ENCODE measurements around the gene GALNTL6. TPM values are rescaled to one million over a fixed set of nuclear protein-coding genes. Genes with fewer than 3 reads are reported as not detected.

The GALNTL6 gene
- total RNA-seq, 1 donor from 2014 or later, result 0.61 TPM

DNA sequence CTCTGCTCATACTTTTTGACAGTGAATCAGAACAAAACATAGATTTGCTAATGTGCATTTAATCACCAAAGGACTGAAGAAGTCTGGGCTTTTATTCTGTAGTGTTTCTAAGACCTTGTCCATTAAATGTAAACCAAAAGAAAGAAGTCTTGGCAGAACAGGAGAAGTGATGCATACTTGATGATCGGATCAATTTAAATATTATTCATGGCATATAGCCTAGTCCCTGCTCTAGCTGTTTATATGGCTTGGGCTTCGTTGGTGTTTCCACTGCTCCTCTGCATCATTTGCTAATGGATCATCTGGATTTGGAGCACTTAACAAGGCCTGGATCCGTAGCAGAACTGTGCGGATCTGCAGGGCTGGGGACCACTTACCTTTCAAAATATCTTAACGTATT is 566.6 kb downstream of the GALNTL6 start:
- Mint-ChIP-seq H3K4me3 (ENCODE audit: unreplicated experiment) (no peak overlapping the region), H3K36me3 (ENCODE audit: low read depth, unreplicated experiment) (no peaks in the 10 kb centered on the region), H3K27me3 (ENCODE audit: low read depth, unreplicated experiment) (peaks cover 2% of the 10 kb centered on the region), H3K4me1 (ENCODE audit: low read depth, unreplicated experiment) (no peaks in the 10 kb centered on the region), H3K27ac (ENCODE audit: unreplicated experiment) (no peak overlapping the region), H3K9me3 (ENCODE audit: unreplicated experiment) (peaks cover 3% of the 10 kb centered on the region)
- TF ChIP-seq, protein P1, sequence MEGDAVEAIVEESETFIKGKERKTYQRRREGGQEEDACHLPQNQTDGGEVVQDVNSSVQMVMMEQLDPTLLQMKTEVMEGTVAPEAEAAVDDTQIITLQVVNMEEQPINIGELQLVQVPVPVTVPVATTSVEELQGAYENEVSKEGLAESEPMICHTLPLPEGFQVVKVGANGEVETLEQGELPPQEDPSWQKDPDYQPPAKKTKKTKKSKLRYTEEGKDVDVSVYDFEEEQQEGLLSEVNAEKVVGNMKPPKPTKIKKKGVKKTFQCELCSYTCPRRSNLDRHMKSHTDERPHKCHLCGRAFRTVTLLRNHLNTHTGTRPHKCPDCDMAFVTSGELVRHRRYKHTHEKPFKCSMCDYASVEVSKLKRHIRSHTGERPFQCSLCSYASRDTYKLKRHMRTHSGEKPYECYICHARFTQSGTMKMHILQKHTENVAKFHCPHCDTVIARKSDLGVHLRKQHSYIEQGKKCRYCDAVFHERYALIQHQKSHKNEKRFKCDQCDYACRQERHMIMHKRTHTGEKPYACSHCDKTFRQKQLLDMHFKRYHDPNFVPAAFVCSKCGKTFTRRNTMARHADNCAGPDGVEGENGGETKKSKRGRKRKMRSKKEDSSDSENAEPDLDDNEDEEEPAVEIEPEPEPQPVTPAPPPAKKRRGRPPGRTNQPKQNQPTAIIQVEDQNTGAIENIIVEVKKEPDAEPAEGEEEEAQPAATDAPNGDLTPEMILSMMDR (IDR thresholded peaks at IDR 0.05; ENCODE audit: insufficient read depth, low read depth, low read length), result no peak
- TF ChIP-seq EZH2 (IDR thresholded peaks at IDR 0.05; ENCODE audit: insufficient read depth, low read length), result no peak
- Histone ChIP-seq H3K4me2 (ENCODE audit: low read length) (no peak overlapping the region), H3K79me2 (ENCODE audit: insufficient read depth, low read length) (no peaks in the 10 kb centered on the region), H3K27ac (ENCODE audit: low read depth, low read length) (no peak overlapping the region), H3K9ac (ENCODE audit: low read length) (no peak overlapping the region), H3K36me3 (ENCODE audit: insufficient read depth, low read length) (no peaks in the 10 kb centered on the region), H3K9me3 (ENCODE audit: insufficient read depth, low read depth, low read length) (no peaks in the 10 kb centered on the region), H4K20me1 (ENCODE audit: insufficient read depth, low read length) (no peaks in the 10 kb centered on the region), H3K27me3 (ENCODE audit: insufficient read depth, low read length) (no peaks in the 10 kb centered on the region), H2AFZ (ENCODE audit: low read depth, low read length) (no peak overlapping the region), H3K4me3 (ENCODE audit: insufficient read depth, low read depth, low read length) (no peak overlapping the region), H3K4me1 (ENCODE audit: insufficient read depth, low read length) (no peaks in the 10 kb centered on the region)
- DNase-seq (ENCODE audit: low read depth) (no peak), FAIRE-seq (no peak)

DNA sequence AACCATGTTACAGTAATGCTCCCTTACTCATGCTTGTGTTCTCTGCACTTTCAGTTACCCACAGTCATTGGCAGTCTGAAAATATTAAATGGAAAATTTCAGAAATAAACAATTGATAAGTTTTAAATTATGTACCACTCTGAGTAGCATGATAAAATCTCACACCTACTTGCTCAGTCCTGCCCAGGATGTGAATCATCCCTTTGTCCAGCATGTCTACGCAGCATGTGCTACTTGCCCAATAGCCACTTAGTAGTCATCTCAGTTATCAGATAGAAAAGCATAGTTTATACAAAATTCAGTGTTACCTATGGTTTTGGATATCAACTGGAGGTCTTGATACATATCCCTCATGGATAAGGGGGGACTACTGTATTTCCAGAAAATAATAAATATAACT is 577.1 kb downstream of the GALNTL6 start:
- no peaks in the 10 kb centered on the region for H3K27me3 Mint-ChIP-seq (ENCODE audit: low read depth, unreplicated experiment)
- no peaks in the 10 kb centered on the region for H3K79me2 ChIP-seq (ENCODE audit: insufficient read depth, low read length)
- H3K27ac ChIP-seq (ENCODE audit: low read depth, low read length), result no peak overlapping the region
- H3K9me3 Mint-ChIP-seq (ENCODE audit: unreplicated experiment), result no peaks in the 10 kb centered on the region
- H3K9ac ChIP-seq (ENCODE audit: low read length), result no peak overlapping the region
- DNase-seq (ENCODE audit: low read depth) (no peak), FAIRE-seq (no peak)
- H3K4me1 Mint-ChIP-seq (ENCODE audit: low read depth, unreplicated experiment), result peaks cover 2% of the 10 kb centered on the region
- no peaks in the 10 kb centered on the region for H3K36me3 ChIP-seq (ENCODE audit: insufficient read depth, low read length)
- H3K27me3 ChIP-seq (ENCODE audit: insufficient read depth, low read length), result no peaks in the 10 kb centered on the region
- H3K4me3 ChIP-seq (ENCODE audit: insufficient read depth, low read depth, low read length), result no peak overlapping the region
- no peaks in the 10 kb centered on the region for H3K9me3 ChIP-seq (ENCODE audit: insufficient read depth, low read depth, low read length)
- H4K20me1 ChIP-seq (ENCODE audit: insufficient read depth, low read length), result no peaks in the 10 kb centered on the region
- no peaks in the 10 kb centered on the region for H3K36me3 Mint-ChIP-seq (ENCODE audit: low read depth, unreplicated experiment)
- H3K4me3 Mint-ChIP-seq (ENCODE audit: unreplicated experiment), result no peak overlapping the region
- TF ChIP-seq, protein P1 (IDR thresholded peaks at IDR 0.05; ENCODE audit: insufficient read depth, low read depth, low read length), result no peak
- TF ChIP-seq EZH2 (IDR thresholded peaks at IDR 0.05; ENCODE audit: insufficient read depth, low read length), result no peak
- H2AFZ ChIP-seq (ENCODE audit: low read depth, low read length), result no peak overlapping the region
- no peak overlapping the region for H3K27ac Mint-ChIP-seq (ENCODE audit: unreplicated experiment)
- no peaks in the 10 kb centered on the region for H3K4me1 ChIP-seq (ENCODE audit: insufficient read depth, low read length)
- no peak overlapping the region for H3K4me2 ChIP-seq (ENCODE audit: low read length)

DNA sequence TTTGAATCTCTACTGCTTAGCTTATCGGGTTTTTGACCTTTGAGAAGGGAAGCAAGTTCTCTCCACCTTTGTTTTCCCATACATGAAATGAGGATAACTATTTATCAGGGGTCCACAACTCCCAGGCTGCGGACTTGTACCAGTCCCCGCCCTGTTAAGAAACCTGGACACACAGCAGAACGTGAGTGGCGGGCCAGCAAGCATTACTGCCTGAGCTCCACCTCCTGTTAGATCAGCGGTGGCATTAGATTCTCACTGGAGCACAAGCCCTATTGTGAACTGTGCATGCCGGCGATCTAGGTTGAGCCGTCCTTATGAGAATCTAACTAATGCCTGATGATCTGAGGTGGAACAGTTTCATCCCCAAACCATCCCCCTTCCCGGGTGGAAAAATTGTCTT is 579.5 kb downstream of the GALNTL6 start:
- Mint-ChIP-seq H3K4me3 (ENCODE audit: unreplicated experiment) (no peak overlapping the region), H3K27ac (ENCODE audit: unreplicated experiment) (no peak overlapping the region), H3K27me3 (ENCODE audit: low read depth, unreplicated experiment) (no peaks in the 10 kb centered on the region), H3K36me3 (ENCODE audit: low read depth, unreplicated experiment) (no peaks in the 10 kb centered on the region), H3K9me3 (ENCODE audit: unreplicated experiment) (no peaks in the 10 kb centered on the region), H3K4me1 (ENCODE audit: low read depth, unreplicated experiment) (peaks cover 2% of the 10 kb centered on the region)
- TF ChIP-seq EZH2 (IDR thresholded peaks at IDR 0.05; ENCODE audit: insufficient read depth, low read length), result no peak
- TF ChIP-seq, protein P1 (IDR thresholded peaks at IDR 0.05; ENCODE audit: insufficient read depth, low read depth, low read length), result no peak
- no peak overlapping the region for H2AFZ ChIP-seq (ENCODE audit: low read depth, low read length)
- H3K4me3 ChIP-seq (ENCODE audit: insufficient read depth, low read depth, low read length), result no peak overlapping the region
- no peaks in the 10 kb centered on the region for H3K27me3 ChIP-seq (ENCODE audit: insufficient read depth, low read length)
- no peak overlapping the region for H3K4me2 ChIP-seq (ENCODE audit: low read length)
- no peaks in the 10 kb centered on the region for H4K20me1 ChIP-seq (ENCODE audit: insufficient read depth, low read length)
- no peak overlapping the region for H3K9ac ChIP-seq (ENCODE audit: low read length)
- no peak overlapping the region for H3K27ac ChIP-seq (ENCODE audit: low read depth, low read length)
- no peaks in the 10 kb centered on the region for H3K4me1 ChIP-seq (ENCODE audit: insufficient read depth, low read length)
- no peak for FAIRE-seq
- H3K79me2 ChIP-seq (ENCODE audit: insufficient read depth, low read length), result no peaks in the 10 kb centered on the region
- H3K9me3 ChIP-seq (ENCODE audit: insufficient read depth, low read depth, low read length), result no peaks in the 10 kb centered on the region
- no peaks in the 10 kb centered on the region for H3K36me3 ChIP-seq (ENCODE audit: insufficient read depth, low read length)
- no peak for DNase-seq (ENCODE audit: low read depth)
